Suprapubic skin (tissue), 4 donors: ENCODE data around the gene EHF.

Experiments used
- EP300 ChIP-seq: sonication (generic); formaldehyde crosslinking; IDR thresholded peaks from one replicate; pipeline ENCODE4 v1.6.1; 2017; ENCODE audit warnings: antibody characterized with exemption
- POLR2A ChIP-seq, 2 donors: fragments of 450-650 bp; IDR thresholded peaks; one replicate each; pipeline ENCODE4 v1.6.1; 2017; ENCODE audit warnings: antibody characterized with exemption in 2 of 2, mild to moderate bottlenecking in 2 of 2, moderate library complexity in 2 of 2
- POLR2AphosphoS5 ChIP-seq, 3 donors: sonication (generic); formaldehyde crosslinking; IDR thresholded peaks; one replicate each; pipeline ENCODE4 v1.6.1; 2017; ENCODE audit warnings: antibody characterized with exemption in 3 of 3
- TF ChIP-seq, protein P1 (sequence below), 2 donors: fragments of 200-600 bp in 1 of 2; fragments of 450-650 bp in 1 of 2; sonication (generic) in 1 of 2; IDR thresholded peaks; one replicate each; pipeline ENCODE4 v1.5.1; 2016 to 2019; ENCODE audit warnings: antibody characterized with exemption in 2 of 2, mild to moderate bottlenecking in 1 of 2, moderate library complexity in 1 of 2

DNA sequence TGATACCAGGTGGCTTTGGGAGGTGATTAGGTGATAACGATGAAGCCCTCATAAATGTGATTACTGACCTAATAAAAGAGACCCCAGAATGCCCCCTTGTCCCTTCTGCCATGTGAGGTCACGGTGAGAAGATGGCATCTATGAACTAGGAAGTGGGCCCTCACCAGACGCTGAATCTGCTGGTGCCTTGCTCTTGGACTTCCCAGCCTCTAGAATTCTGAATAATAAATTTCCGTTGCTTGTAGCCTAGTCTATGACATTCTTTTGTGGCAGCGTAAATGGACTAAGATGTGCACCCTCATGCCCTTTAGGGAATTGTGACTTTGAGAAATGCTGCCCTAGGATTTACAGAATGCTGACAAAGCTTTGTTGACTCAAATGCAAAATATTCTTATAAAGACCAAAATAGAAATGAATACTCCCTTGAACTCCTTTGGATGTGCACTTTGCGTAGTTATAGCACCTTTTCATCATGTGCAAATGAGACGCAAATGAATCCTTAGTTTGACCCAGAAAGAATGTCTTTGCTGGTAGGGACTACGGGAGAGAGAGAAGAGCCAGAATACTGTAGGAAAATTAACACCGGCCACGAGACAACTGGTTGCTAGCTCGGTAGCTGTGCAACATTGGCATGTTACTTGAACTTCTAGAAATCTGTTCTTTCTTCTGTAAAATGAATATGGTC lies 24.8 kb upstream of the EHF start:
- TF ChIP-seq, protein P1, sequence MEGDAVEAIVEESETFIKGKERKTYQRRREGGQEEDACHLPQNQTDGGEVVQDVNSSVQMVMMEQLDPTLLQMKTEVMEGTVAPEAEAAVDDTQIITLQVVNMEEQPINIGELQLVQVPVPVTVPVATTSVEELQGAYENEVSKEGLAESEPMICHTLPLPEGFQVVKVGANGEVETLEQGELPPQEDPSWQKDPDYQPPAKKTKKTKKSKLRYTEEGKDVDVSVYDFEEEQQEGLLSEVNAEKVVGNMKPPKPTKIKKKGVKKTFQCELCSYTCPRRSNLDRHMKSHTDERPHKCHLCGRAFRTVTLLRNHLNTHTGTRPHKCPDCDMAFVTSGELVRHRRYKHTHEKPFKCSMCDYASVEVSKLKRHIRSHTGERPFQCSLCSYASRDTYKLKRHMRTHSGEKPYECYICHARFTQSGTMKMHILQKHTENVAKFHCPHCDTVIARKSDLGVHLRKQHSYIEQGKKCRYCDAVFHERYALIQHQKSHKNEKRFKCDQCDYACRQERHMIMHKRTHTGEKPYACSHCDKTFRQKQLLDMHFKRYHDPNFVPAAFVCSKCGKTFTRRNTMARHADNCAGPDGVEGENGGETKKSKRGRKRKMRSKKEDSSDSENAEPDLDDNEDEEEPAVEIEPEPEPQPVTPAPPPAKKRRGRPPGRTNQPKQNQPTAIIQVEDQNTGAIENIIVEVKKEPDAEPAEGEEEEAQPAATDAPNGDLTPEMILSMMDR (IDR thresholded peaks at IDR 0.05): no peak
- TF ChIP-seq POLR2A (IDR thresholded peaks at IDR 0.05) (no peak), EP300 (no peak), POLR2AphosphoS5 (IDR thresholded peaks at IDR 0.05) (no peak)
